PFSK-1 (cell line): ENCODE results near the gene CTAGE9.

Source experiments
- FOXP2 ChIP-seq: optimal IDR thresholded peaks from 2 replicates; pipeline ENCODE3; 2011; ENCODE audit warnings: borderline replicate concordance, control low read depth, inconsistent platforms; ENCODE audit not compliant: insufficient read depth; ENCODE audit errors: extremely low read length, extremely low read depth
- POLR2AphosphoS5 ChIP-seq: IDR thresholded peaks from 2 replicates; pipeline ENCODE4 v1.6.1; 2012; ENCODE audit warnings: low read depth, mild to moderate bottlenecking, control low read depth, low read length, moderate library complexity
- SIN3A ChIP-seq: IDR thresholded peaks from 2 replicates; pipeline ENCODE4 v1.6.1; 2012; ENCODE audit warnings: mild to moderate bottlenecking, low read length, moderate library complexity, borderline replicate concordance; ENCODE audit not compliant: insufficient read depth
- TAF1 ChIP-seq: IDR thresholded peaks from 2 replicates; pipeline ENCODE4 v1.6.1; 2012; ENCODE audit warnings: low read length, control low read depth, borderline replicate concordance; ENCODE audit not compliant: insufficient read depth
- TF ChIP-seq, protein P1 (sequence below), 2 experiments: IDR thresholded peaks; 2 replicates each; pipeline versions ENCODE4 v1.6.1 to v1.8.0; 2011 to 2012; ENCODE audit warnings: low read depth in 2 of 2, low read length in 2 of 2, control low read depth in 1 of 2, inconsistent platforms in 1 of 2, mild to moderate bottlenecking in 1 of 2, moderate library complexity in 1 of 2; ENCODE audit not compliant: insufficient read depth in 1 of 2

GRCh38 chr6:131754715-131755567 is 44.1 kb upstream of the CTAGE9 start:
- TF ChIP-seq, protein P1, sequence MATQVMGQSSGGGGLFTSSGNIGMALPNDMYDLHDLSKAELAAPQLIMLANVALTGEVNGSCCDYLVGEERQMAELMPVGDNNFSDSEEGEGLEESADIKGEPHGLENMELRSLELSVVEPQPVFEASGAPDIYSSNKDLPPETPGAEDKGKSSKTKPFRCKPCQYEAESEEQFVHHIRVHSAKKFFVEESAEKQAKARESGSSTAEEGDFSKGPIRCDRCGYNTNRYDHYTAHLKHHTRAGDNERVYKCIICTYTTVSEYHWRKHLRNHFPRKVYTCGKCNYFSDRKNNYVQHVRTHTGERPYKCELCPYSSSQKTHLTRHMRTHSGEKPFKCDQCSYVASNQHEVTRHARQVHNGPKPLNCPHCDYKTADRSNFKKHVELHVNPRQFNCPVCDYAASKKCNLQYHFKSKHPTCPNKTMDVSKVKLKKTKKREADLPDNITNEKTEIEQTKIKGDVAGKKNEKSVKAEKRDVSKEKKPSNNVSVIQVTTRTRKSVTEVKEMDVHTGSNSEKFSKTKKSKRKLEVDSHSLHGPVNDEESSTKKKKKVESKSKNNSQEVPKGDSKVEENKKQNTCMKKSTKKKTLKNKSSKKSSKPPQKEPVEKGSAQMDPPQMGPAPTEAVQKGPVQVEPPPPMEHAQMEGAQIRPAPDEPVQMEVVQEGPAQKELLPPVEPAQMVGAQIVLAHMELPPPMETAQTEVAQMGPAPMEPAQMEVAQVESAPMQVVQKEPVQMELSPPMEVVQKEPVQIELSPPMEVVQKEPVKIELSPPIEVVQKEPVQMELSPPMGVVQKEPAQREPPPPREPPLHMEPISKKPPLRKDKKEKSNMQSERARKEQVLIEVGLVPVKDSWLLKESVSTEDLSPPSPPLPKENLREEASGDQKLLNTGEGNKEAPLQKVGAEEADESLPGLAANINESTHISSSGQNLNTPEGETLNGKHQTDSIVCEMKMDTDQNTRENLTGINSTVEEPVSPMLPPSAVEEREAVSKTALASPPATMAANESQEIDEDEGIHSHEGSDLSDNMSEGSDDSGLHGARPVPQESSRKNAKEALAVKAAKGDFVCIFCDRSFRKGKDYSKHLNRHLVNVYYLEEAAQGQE (IDR thresholded peaks at IDR 0.05; ENCODE audit: insufficient read depth in 1 of 2, low read depth in 2 of 2, low read length in 2 of 2), result 0 out of 4 replicates have a peak, but pooled peaks of 1 of the 2 experiments have one; percentile 13
- no peak for TF ChIP-seq POLR2AphosphoS5
- TF ChIP-seq SIN3A, result peak; percentile 25; the same call in 1 of the 2 replicates
- TF ChIP-seq TAF1, result no peak
- TF ChIP-seq FOXP2, result no peak
